Small intestine (tissue), 7 donors: Measurements from ENCODE around the gene SPATA19. TPM values are rescaled to one million over a fixed set of nuclear protein-coding genes. Genes with fewer than 3 reads are reported as not detected.

Experiments used
- DNase-seq, 2 donors: peaks; one replicate each; pipeline versions ENCODE4 v3.0.0 to v3.0.0-alpha.2; 2013
- FAIRE-seq: peaks from 2 replicates; lab custom pipeline; 2012; peaks lifted over from hg19 to GRCh38; lab: Jason Lieb, UNC
- H3K27ac ChIP-seq, 3 donors: one replicate each; pipeline ENCODE4 v1.5.1; 2013; ENCODE audit warnings: low read length in 2 of 3, mild to moderate bottlenecking in 2 of 3, control low read depth in 1 of 3, inconsistent platforms in 1 of 3, low read depth in 1 of 3, moderate library complexity in 1 of 3
- H3K27me3 ChIP-seq, 3 donors: one replicate each; pipeline ENCODE4 v1.6.1; 2013; ENCODE audit warnings: low read length in 3 of 3, inconsistent platforms in 1 of 3; ENCODE audit not compliant: control insufficient read depth in 3 of 3, insufficient read depth in 3 of 3
- H3K36me3 ChIP-seq, 3 donors: one replicate each; pipeline ENCODE4 v1.6.1; 2013; ENCODE audit warnings: low read length in 3 of 3, inconsistent platforms in 1 of 3, low read depth in 1 of 3, mild to moderate bottlenecking in 1 of 3, moderate library complexity in 1 of 3; ENCODE audit not compliant: control insufficient read depth in 3 of 3, insufficient read depth in 2 of 3
- H3K4me1 ChIP-seq, 3 donors: one replicate each; pipeline ENCODE4 v1.6.1; 2013; ENCODE audit warnings: low read length in 2 of 3, inconsistent platforms in 1 of 3, low read depth in 1 of 3, mild to moderate bottlenecking in 1 of 3, moderate library complexity in 1 of 3; ENCODE audit not compliant: control insufficient read depth in 3 of 3, insufficient read depth in 2 of 3
- H3K4me3 ChIP-seq, 3 donors: one replicate each; pipeline ENCODE4 v1.5.1; 2013; ENCODE audit warnings: low read length in 3 of 3, control low read depth in 1 of 3, inconsistent platforms in 1 of 3, low read depth in 1 of 3, mild to moderate bottlenecking in 1 of 3, moderate library complexity in 1 of 3
- H3K9me3 ChIP-seq, 2 donors: one replicate each; pipeline ENCODE4 v1.6.1; 2013; ENCODE audit warnings: low read depth in 1 of 2, low read length in 1 of 2; ENCODE audit not compliant: control insufficient read depth in 2 of 2, insufficient read depth in 1 of 2
- WGBS, 3 donors: extraction: QIAGEN DNeasy Blood & Tissue Kit; methylation state at CpG; one replicate each; pipeline ENCODE4 v1.1.7; 2013; 5-methylcytosine and 5-hydroxymethylcytosine counted together
- polyA plus RNA-seq, 4 donors: library from polyadenylated mRNA; stranded (reverse) in 3 of 4; unstranded in 1 of 4; fragments of 200-250 nt in 3 of 4; fragments of 120-200 nt in 1 of 4; gene quantifications; one replicate each; pipeline versions ENCODE4 v1.2.1 to v1.2.3, GENCODE V29; 2013
- donor health status: healthy with polysubstance abuse.
- donor health status: control.
- donor health status: control.
- donor health status: Bipolar disorder and iron deficiency.
- donor health status: healthy.

The SPATA19 gene
- polyA plus RNA-seq, 4 donors, result not detected

DNA sequence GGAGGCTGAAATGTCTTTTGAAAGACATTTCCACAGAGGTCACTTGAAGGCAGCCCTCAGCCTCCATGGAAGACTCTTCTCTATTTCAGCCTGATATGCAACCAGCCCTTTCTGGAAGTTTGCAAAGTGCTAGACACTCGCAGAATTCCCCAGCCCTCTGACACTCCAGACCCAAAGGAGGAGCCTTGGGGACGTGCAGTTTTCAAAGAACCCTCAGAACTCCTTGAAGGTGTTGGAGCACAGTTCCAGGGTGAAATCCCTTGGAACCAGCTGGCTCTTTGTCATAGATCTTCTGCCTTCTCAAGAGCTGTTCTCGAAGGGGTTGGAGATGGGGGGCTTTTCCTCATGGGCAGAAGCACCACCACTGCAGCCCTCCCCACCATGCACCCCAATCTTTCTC lies 19.6 kb downstream of the SPATA19 start:
- Histone ChIP-seq H3K4me3 (no peak overlapping the region), H3K27ac (no peak overlapping the region), H3K36me3 (no peaks in the 10 kb centered on the region), H3K9me3 (no peaks in the 10 kb centered on the region), H3K27me3 (no peaks in the 10 kb centered on the region), H3K4me1 (no peaks in the 10 kb centered on the region)
- FAIRE-seq (no peak), DNase-seq (no peak)
- WGBS, 3 donors, result 38 to 58% (median 41%) methylated on average over 3 of the region's 3 CpGs

GRCh38 chr11:133825156-133825555 lies 20.2 kb downstream of the SPATA19 start:
- Histone ChIP-seq H3K9me3 (no peaks in the 10 kb centered on the region), H3K27me3 (no peaks in the 10 kb centered on the region), H3K4me1 (no peaks in the 10 kb centered on the region), H3K36me3 (no peaks in the 10 kb centered on the region), H3K27ac (no peak overlapping the region), H3K4me3 (no peak overlapping the region)
- DNase-seq, result no peak
- 87 to 88% (median 88%) methylated on average over 11 of the region's 11 CpGs for WGBS, 3 donors
- no peak for FAIRE-seq

GRCh38 chr11:133824593-133824992 lies 20.7 kb downstream of the SPATA19 start:
- WGBS, 3 donors, result 71 to 80% (median 80%) methylated on average over 9 of the region's 9 CpGs
- H3K36me3 ChIP-seq, result no peaks in the 10 kb centered on the region
- FAIRE-seq (no peak), DNase-seq (no peak)
- H3K4me1 ChIP-seq, result no peaks in the 10 kb centered on the region
- H3K27ac ChIP-seq, result no peak overlapping the region
- H3K4me3 ChIP-seq, result no peak overlapping the region
- H3K27me3 ChIP-seq, result no peaks in the 10 kb centered on the region
- H3K9me3 ChIP-seq, result no peaks in the 10 kb centered on the region

DNA sequence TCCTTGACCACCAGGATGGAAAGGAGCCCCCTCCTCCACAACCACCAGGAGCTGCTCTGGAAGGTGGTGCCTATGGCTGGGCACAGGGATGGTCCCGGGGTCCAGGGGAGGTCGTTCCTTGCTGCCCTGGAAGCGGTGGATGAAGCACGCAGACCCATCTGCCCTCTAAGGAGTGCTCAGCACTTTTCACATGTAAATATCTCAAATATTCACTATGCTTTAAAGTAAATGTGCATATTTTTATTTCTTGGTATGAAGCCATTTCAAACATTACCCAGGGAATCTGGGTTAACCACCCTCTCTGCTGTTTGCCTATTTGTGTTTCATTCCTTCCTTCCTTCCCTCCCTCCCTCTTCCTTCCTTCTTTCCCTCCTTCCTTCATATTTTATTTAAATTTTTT lies 21.7 kb downstream of the SPATA19 start:
- H3K27me3 ChIP-seq, result no peaks in the 10 kb centered on the region
- no peak for FAIRE-seq
- 88 to 94% (median 89%) methylated on average over 4 of the region's 4 CpGs for WGBS, 3 donors
- no peak overlapping the region for H3K27ac ChIP-seq
- H3K4me1 ChIP-seq, result no peaks in the 10 kb centered on the region
- H3K36me3 ChIP-seq, result no peaks in the 10 kb centered on the region
- H3K4me3 ChIP-seq, result no peak overlapping the region
- no peak for DNase-seq
- H3K9me3 ChIP-seq, result no peaks in the 10 kb centered on the region

- no peak overlapping the region for H3K27ac ChIP-seq
- no peaks in the 10 kb centered on the region for H3K9me3 ChIP-seq
- no peak overlapping the region for H3K4me3 ChIP-seq
- DNase-seq (no peak), FAIRE-seq (no peak)
- no peaks in the 10 kb centered on the region for H3K4me1 ChIP-seq
- WGBS, 3 donors, result 62 to 82% (median 73%) methylated on average over 6 of the region's 6 CpGs
- no peaks in the 10 kb centered on the region for H3K27me3 ChIP-seq
- H3K36me3 ChIP-seq, result no peaks in the 10 kb centered on the region
Measured at GRCh38 chr11:133823211-133823610, 22.1 kb downstream of the SPATA19 start.

GRCh38 chr11:133821776-133822175 lies 23.5 kb downstream of the SPATA19 start:
- peak; percentile 44 to 61 for DNase-seq
- FAIRE-seq, result no peak
- 25 to 36% (median 30%) methylated on average over 8 of the region's 8 CpGs for WGBS, 3 donors
- Histone ChIP-seq H3K4me3 (no peak overlapping the region), H3K27ac (no peak overlapping the region), H3K9me3 (no peaks in the 10 kb centered on the region), H3K4me1 (no peaks in the 10 kb centered on the region), H3K27me3 (no peaks in the 10 kb centered on the region), H3K36me3 (no peaks in the 10 kb centered on the region)

- H3K27me3 ChIP-seq, result no peaks in the 10 kb centered on the region
- no peak for FAIRE-seq
- no peak overlapping the region for H3K27ac ChIP-seq
- WGBS, 3 donors, result 64 to 75% (median 66%) methylated on average over 6 of the region's 6 CpGs
- H3K4me1 ChIP-seq, result no peaks in the 10 kb centered on the region
- H3K9me3 ChIP-seq, result no peaks in the 10 kb centered on the region
- H3K36me3 ChIP-seq, result no peaks in the 10 kb centered on the region
- no peak for DNase-seq
- H3K4me3 ChIP-seq, result no peak overlapping the region
Measured at GRCh38 chr11:133819746-133820315, 25.5 kb downstream of the SPATA19 start.

GRCh38 chr11:133819114-133819513 lies 26.2 kb downstream of the SPATA19 start:
- H3K4me1 ChIP-seq, result no peaks in the 10 kb centered on the region
- WGBS, 3 donors, result 57 to 82% (median 67%) methylated on average over 10 of the region's 10 CpGs
- no peaks in the 10 kb centered on the region for H3K36me3 ChIP-seq
- H3K4me3 ChIP-seq, result no peak overlapping the region
- H3K9me3 ChIP-seq, result no peaks in the 10 kb centered on the region
- FAIRE-seq, result no peak
- DNase-seq, result no peak
- H3K27me3 ChIP-seq, result no peaks in the 10 kb centered on the region
- H3K27ac ChIP-seq, result no peak overlapping the region

DNA sequence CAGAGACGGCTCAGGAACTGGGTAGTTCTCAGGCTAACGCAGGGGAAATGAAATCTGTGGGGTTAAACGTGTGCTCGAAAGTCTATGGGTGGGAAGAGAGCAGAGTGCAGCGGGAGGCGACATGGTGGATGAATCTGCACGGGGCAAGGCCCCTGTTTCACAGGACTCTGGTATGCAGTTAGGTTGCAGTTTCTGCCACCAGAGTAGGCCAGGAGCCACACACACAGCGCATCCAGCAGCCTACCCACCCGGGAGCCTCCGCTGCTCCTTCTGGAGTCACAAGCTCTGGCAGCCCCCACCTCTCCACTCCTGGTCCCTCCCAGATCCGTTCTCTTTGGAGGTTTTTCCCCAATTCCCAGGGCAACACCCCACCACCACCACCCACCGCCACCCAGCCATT lies 27.0 kb downstream of the SPATA19 start:
- no peaks in the 10 kb centered on the region for H3K9me3 ChIP-seq
- DNase-seq (no peak), FAIRE-seq (no peak)
- WGBS, 3 donors, result 81 to 85% (median 82%) methylated on average over 12 of the region's 12 CpGs
- H3K27ac ChIP-seq, result no peak overlapping the region
- no peaks in the 10 kb centered on the region for H3K27me3 ChIP-seq
- no peaks in the 10 kb centered on the region for H3K36me3 ChIP-seq
- no peak overlapping the region for H3K4me3 ChIP-seq
- H3K4me1 ChIP-seq, result no peaks in the 10 kb centered on the region
